Trophoblast cell (in vitro differentiated cells and primary cell): ENCODE measurements around the gene PRPH.

Source experiments
- DNase-seq, 2 donors: peaks; one replicate each; pipeline ENCODE4 v3.0.0-alpha.2; 2016
- H2AFZ ChIP-seq: 2 replicates; pipeline ENCODE4 v1.6.1; 2013; ENCODE audit warnings: low read length, moderate library complexity, mild to moderate bottlenecking; ENCODE audit not compliant: insufficient read depth, poor library complexity
- H2AK5ac ChIP-seq: 2 replicates; pipeline ENCODE4 v1.6.1; 2013; ENCODE audit warnings: mild to moderate bottlenecking, low read length
- H2BK120ac ChIP-seq: 2 replicates; pipeline ENCODE4 v1.6.1; 2013; ENCODE audit warnings: low read length, mild to moderate bottlenecking, moderate library complexity; ENCODE audit not compliant: insufficient read depth, poor library complexity
- H2BK12ac ChIP-seq: 2 replicates; pipeline ENCODE4 v1.6.1; 2013; ENCODE audit warnings: mild to moderate bottlenecking, low read length, moderate library complexity
- H2BK5ac ChIP-seq: 2 replicates; pipeline ENCODE4 v1.6.1; 2013; ENCODE audit warnings: low read length, low read depth, moderate library complexity, mild to moderate bottlenecking; ENCODE audit not compliant: poor library complexity
- H3K14ac ChIP-seq: 2 replicates; pipeline ENCODE4 v1.6.1; 2013; ENCODE audit warnings: mild to moderate bottlenecking, low read length
- H3K18ac ChIP-seq: 2 replicates; pipeline ENCODE4 v1.6.1; 2013; ENCODE audit warnings: mild to moderate bottlenecking, low read length
- H3K23ac ChIP-seq: 2 replicates; pipeline ENCODE4 v1.6.1; 2013; ENCODE audit warnings: low read length
- H3K27ac ChIP-seq: 2 replicates; pipeline ENCODE4 v1.5.1; 2013; ENCODE audit warnings: low read depth, mild to moderate bottlenecking, inconsistent platforms, low read length, moderate library complexity
- H3K27me3 ChIP-seq: 2 replicates; pipeline ENCODE4 v1.6.1; 2013; ENCODE audit warnings: inconsistent platforms, mild to moderate bottlenecking, low read length, moderate library complexity; ENCODE audit not compliant: insufficient read depth
- H3K36me3 ChIP-seq, 2 experiments: 1 replicate in 1 of 2; 2 replicates in 1 of 2; pipeline ENCODE4 v1.6.1; 2013; ENCODE audit warnings: low read length in 2 of 2, mild to moderate bottlenecking in 2 of 2, moderate library complexity in 1 of 2; ENCODE audit not compliant: insufficient read depth in 2 of 2, control insufficient read depth in 1 of 2
- H3K4ac ChIP-seq: 2 replicates; pipeline ENCODE4 v1.6.1; 2013; ENCODE audit warnings: low read depth, mild to moderate bottlenecking, low read length, moderate library complexity
- H3K4me1 ChIP-seq, 2 experiments: 1 replicate in 1 of 2; 2 replicates in 1 of 2; pipeline ENCODE4 v1.6.1; 2013; ENCODE audit warnings: low read length in 2 of 2, mild to moderate bottlenecking in 2 of 2, moderate library complexity in 1 of 2; ENCODE audit not compliant: insufficient read depth in 2 of 2, control insufficient read depth in 1 of 2
- H3K4me2 ChIP-seq: 2 replicates; pipeline ENCODE4 v1.6.1; 2013; ENCODE audit warnings: inconsistent platforms, mild to moderate bottlenecking, low read length, moderate library complexity
- H3K4me3 ChIP-seq: 2 replicates; pipeline ENCODE4 v1.5.1; 2013; ENCODE audit warnings: mild to moderate bottlenecking, low read depth, low read length, inconsistent platforms
- H3K79me1 ChIP-seq: one replicate; pipeline ENCODE4 v1.6.1; 2013; ENCODE audit warnings: low read length
- H3K79me2 ChIP-seq: 2 replicates; pipeline ENCODE4 v1.6.1; 2013; ENCODE audit warnings: low read length, mild to moderate bottlenecking; ENCODE audit not compliant: control insufficient read depth, insufficient read depth, poor library complexity
- H3K9ac ChIP-seq: 2 replicates; pipeline ENCODE4 v1.6.1; 2013; ENCODE audit warnings: mild to moderate bottlenecking, low read length
- H3K9me3 ChIP-seq: 2 replicates; pipeline ENCODE4 v1.6.1; 2013; ENCODE audit warnings: low read depth, mild to moderate bottlenecking, control low read depth, inconsistent platforms, low read length; ENCODE audit not compliant: insufficient read depth
- H4K12ac ChIP-seq: 2 replicates; pipeline ENCODE4 v1.6.1; 2013; ENCODE audit warnings: low read depth, mild to moderate bottlenecking, low read length, moderate library complexity
- H4K8ac ChIP-seq: 2 replicates; pipeline ENCODE4 v1.6.1; 2013; ENCODE audit warnings: low read depth, mild to moderate bottlenecking, low read length, moderate library complexity
- H4K91ac ChIP-seq: one replicate; pipeline ENCODE4 v1.6.1; 2013; ENCODE audit warnings: low read depth, mild to moderate bottlenecking, low read length, moderate library complexity
- WGBS: extraction: QIAGEN DNeasy Blood & Tissue Kit; methylation state at CpG from one replicate; pipeline ENCODE4 v1.1.7; 2013; ENCODE audit warnings: missing lambda C conversion rate; ENCODE audit not compliant: insufficient read length, insufficient coverage; ENCODE audit errors: extremely low coverage; 5-methylcytosine and 5-hydroxymethylcytosine counted together

PRPH gene

GRCh38 chr12:49335955-49336644, 41.2 kb downstream of the PRPH start:
- no CpG with 5 or more reads among the region's 72 CpGs for WGBS
- Histone ChIP-seq H3K9ac (no peak overlapping the region), H3K4me2 (peak overlapping the region; percentile 72), H4K8ac (no peak overlapping the region), H3K79me2 (no peaks in the 10 kb centered on the region), H3K27me3 (peaks cover 59% of the 10 kb centered on the region), H3K4me3 (no peak overlapping the region), H3K27ac (no peak overlapping the region), H2BK12ac (no peak overlapping the region), H3K4me1 (peaks cover 4 to 5% of the 10 kb centered on the region in 2 experiments), H3K14ac (no peak overlapping the region), H2BK5ac (no peak overlapping the region), H2BK120ac (no peak overlapping the region), H3K79me1 (no peaks in the 10 kb centered on the region), H4K12ac (no peak overlapping the region), H4K91ac (no peak overlapping the region), H2AK5ac (no peak overlapping the region), H3K9me3 (peaks cover 11% of the 10 kb centered on the region), H3K4ac (no peak overlapping the region), H3K23ac (no peak overlapping the region), H3K18ac (no peak overlapping the region), H3K36me3 (peaks cover 4 to 6% of the 10 kb centered on the region in 2 experiments), H2AFZ (no peak overlapping the region)
- no peak for DNase-seq

GRCh38 chr12:49336645-49337584, 42.0 kb downstream of the PRPH start, which contains the start of gene C1QL4:
Gene C1QL4, minus strand, starts transcription at chr12:49337188. Its CDS starts 711 bp downstream, at chr12:49336477.
- Histone ChIP-seq H3K79me2 (no peaks in the 10 kb centered on the region), H3K4me1 (peaks cover 4 to 5% of the 10 kb centered on the region in 2 experiments), H3K79me1 (no peaks in the 10 kb centered on the region), H3K9ac (no peak within 1 kb of the TSS), H4K8ac (no peak within 1 kb of the TSS), H3K4me2 (peak within 1 kb of the TSS; percentile 72), H3K9me3 (peaks cover 11% of the 10 kb centered on the region), H2BK5ac (no peak within 1 kb of the TSS), H3K27ac (no peak within 1 kb of the TSS), H3K14ac (no peak within 1 kb of the TSS), H3K27me3 (peaks cover 67% of the 10 kb centered on the region), H4K12ac (no peak within 1 kb of the TSS), H4K91ac (no peak within 1 kb of the TSS), H3K4me3 (no peak within 1 kb of the TSS), H2AK5ac (no peak within 1 kb of the TSS), H3K23ac (no peak within 1 kb of the TSS), H2BK12ac (no peak within 1 kb of the TSS), H3K4ac (no peak within 1 kb of the TSS), H2BK120ac (no peak within 1 kb of the TSS), H3K18ac (no peak within 1 kb of the TSS), H2AFZ (peak within 1 kb of the TSS; percentile 60), H3K36me3 (peaks cover 0 to 1% of the 10 kb centered on the region in 2 experiments)
- WGBS = no CpG with 5 or more reads among the region's 65 CpGs
- peak; percentile 89 to 94 for DNase-seq

GRCh38 chr12:49338830-49339463, 44.0 kb downstream of the PRPH start:
- no peak for DNase-seq
- Histone ChIP-seq H3K14ac (no peak overlapping the region), H2AK5ac (no peak overlapping the region), H3K18ac (no peak overlapping the region), H4K91ac (no peak overlapping the region), H3K4me2 (no peak overlapping the region), H3K23ac (no peak overlapping the region), H4K8ac (no peak overlapping the region), H3K4me1 (peaks cover 13 to 17% of the 10 kb centered on the region in 2 experiments), H2BK12ac (no peak overlapping the region), H3K79me1 (no peaks in the 10 kb centered on the region), H2BK120ac (no peak overlapping the region), H3K36me3 (no peaks in the 10 kb centered on the region), H4K12ac (no peak overlapping the region), H2AFZ (no peak overlapping the region), H3K79me2 (no peaks in the 10 kb centered on the region), H2BK5ac (no peak overlapping the region), H3K27ac (no peak overlapping the region), H3K4me3 (no peak overlapping the region), H3K9me3 (peaks cover 11% of the 10 kb centered on the region), H3K4ac (no peak overlapping the region), H3K27me3 (peaks cover 86% of the 10 kb centered on the region), H3K9ac (no peak overlapping the region)
- WGBS = no CpG with 5 or more reads among the region's 6 CpGs

- Histone ChIP-seq H3K23ac (no peak overlapping the region), H3K79me1 (no peaks in the 10 kb centered on the region), H3K9ac (no peak overlapping the region), H3K4ac (no peak overlapping the region), H3K79me2 (no peaks in the 10 kb centered on the region), H3K18ac (no peak overlapping the region), H3K4me2 (no peak overlapping the region), H2AK5ac (no peak overlapping the region), H3K27ac (no peak overlapping the region), H2BK12ac (no peak overlapping the region), H3K36me3 (no peaks in the 10 kb centered on the region), H3K27me3 (peaks cover 87% of the 10 kb centered on the region), H3K14ac (no peak overlapping the region), H3K4me1 (peaks cover 13 to 17% of the 10 kb centered on the region in 2 experiments), H4K91ac (no peak overlapping the region), H3K4me3 (no peak overlapping the region), H2BK120ac (no peak overlapping the region), H2AFZ (no peak overlapping the region), H3K9me3 (peaks cover 11% of the 10 kb centered on the region), H4K8ac (no peak overlapping the region), H4K12ac (no peak overlapping the region), H2BK5ac (no peak overlapping the region)
- no CpG with 5 or more reads among the region's 5 CpGs for WGBS
- DNase-seq = no peak
These were observed 44.5 kb downstream of the PRPH start for GRCh38 chr12:49339464-49339861.
